IMR-90 (cell line): ENCODE measurements around the gene SLC6A17. TPM values are rescaled to one million over a fixed set of nuclear protein-coding genes. Genes with fewer than 3 reads are reported as not detected.

Experiments used
- ATAC-seq: fragments of 200-7000 bp; cut with Tn5 transposase; 2 replicates; pipeline ENCODE4 v1.9.1; 2020; ENCODE audit warnings: low read depth, mild to moderate bottlenecking, moderate library complexity
- BruUV-seq: library from RNA; stranded (reverse); fragments of 400-500 nt; replicated peaks from 2 replicates; lab custom pipeline; 2021; lab: Mats Ljungman, UMichigan
- CTCF ChIA-PET: fragments of 300-600 bp; formaldehyde crosslinking; extraction: SDS; loops from one replicate; lab custom pipeline; 2021; ENCODE audit warnings: antibody characterized with exemption; lab: Yijun Ruan, JAX
- POLR2A ChIA-PET: fragments of 300-600 bp; sonication (Branson Sonifier 250); formaldehyde crosslinking; loops from one replicate; lab custom pipeline; 2022; ENCODE audit warnings: antibody characterized with exemption; ENCODE audit not compliant: unreplicated experiment; lab: Charles Lee
- DNase-seq: peaks from one replicate; pipeline ENCODE4 v3.0.0; 2013
- H2AFZ ChIP-seq: replicated peaks from 2 replicates; pipeline ENCODE3; 2013; ENCODE audit warnings: low read length, mild to moderate bottlenecking; ENCODE audit not compliant: poor library complexity
- H2AK5ac ChIP-seq: 2 replicates; pipeline ENCODE4 v1.6.1; 2013; ENCODE audit warnings: low read depth, low read length, inconsistent platforms
- H2AK9ac ChIP-seq: replicated peaks from 2 replicates; pipeline ENCODE3; 2013; ENCODE audit warnings: mild to moderate bottlenecking, low read depth, low read length, moderate library complexity; ENCODE audit not compliant: poor library complexity
- H2BK120ac ChIP-seq: 2 replicates; pipeline ENCODE4 v1.6.1; 2013; ENCODE audit warnings: low read depth, low read length, inconsistent platforms
- H2BK15ac ChIP-seq: 3 replicates; pipeline ENCODE4 v1.6.1; 2013; ENCODE audit warnings: low read depth, low read length, inconsistent platforms
- H2BK20ac ChIP-seq: 2 replicates; pipeline ENCODE4 v1.6.1; 2013; ENCODE audit warnings: low read depth, mild to moderate bottlenecking, inconsistent platforms, low read length, moderate library complexity
- H2BK5ac ChIP-seq: 2 replicates; pipeline ENCODE4 v1.6.1; 2013; ENCODE audit warnings: mild to moderate bottlenecking, low read depth, low read length, inconsistent platforms; ENCODE audit not compliant: poor library complexity, severe bottlenecking
- H3K14ac ChIP-seq: replicated peaks from 2 replicates; pipeline ENCODE4 v1.6.1; 2013; ENCODE audit warnings: low read depth, low read length, inconsistent platforms
- H3K18ac ChIP-seq: 2 replicates; pipeline ENCODE4 v1.6.1; 2013; ENCODE audit warnings: low read depth, low read length, control low read depth
- H3K23ac ChIP-seq: 2 replicates; pipeline ENCODE4 v1.6.1; 2013; ENCODE audit warnings: low read depth, low read length, inconsistent platforms
- H3K27ac ChIP-seq: 2 replicates; pipeline ENCODE4 v1.5.1; 2013; ENCODE audit warnings: mild to moderate bottlenecking, control low read depth, low read length; ENCODE audit not compliant: insufficient read depth
- H3K27me3 ChIP-seq: 2 replicates; pipeline ENCODE4 v1.6.1; 2013; ENCODE audit warnings: low read length; ENCODE audit not compliant: control insufficient read depth, insufficient read depth
- H3K36me3 ChIP-seq: 2 replicates; pipeline ENCODE4 v1.6.1; 2013; ENCODE audit warnings: low read length, mixed read lengths; ENCODE audit not compliant: control insufficient read depth, insufficient read depth
- H3K4ac ChIP-seq: 2 replicates; pipeline ENCODE4 v1.6.1; 2013; ENCODE audit warnings: low read depth, low read length, inconsistent platforms
- H3K4me1 ChIP-seq: 2 replicates; pipeline ENCODE4 v1.6.1; 2013; ENCODE audit warnings: low read length, mixed read lengths; ENCODE audit not compliant: control insufficient read depth, insufficient read depth
- H3K4me2 ChIP-seq: 2 replicates; pipeline ENCODE4 v1.6.1; 2013; ENCODE audit warnings: low read depth, mild to moderate bottlenecking, control low read depth, low read length, moderate library complexity
- H3K4me3 ChIP-seq: 2 replicates; pipeline ENCODE4 v1.5.1; 2013; ENCODE audit warnings: low read depth, mild to moderate bottlenecking, control low read depth, low read length, moderate library complexity; ENCODE audit not compliant: insufficient read depth
- H3K56ac ChIP-seq: 2 replicates; pipeline ENCODE4 v1.6.1; 2013; ENCODE audit warnings: low read length, inconsistent platforms; ENCODE audit not compliant: insufficient read depth; ENCODE audit errors: extremely low read depth
- H3K79me1 ChIP-seq, 2 experiments: 2 replicates each; pipeline ENCODE4 v1.6.1; 2013; ENCODE audit warnings: low read length in 2 of 2, inconsistent platforms in 1 of 2, low read depth in 1 of 2
- H3K9ac ChIP-seq: 2 replicates; pipeline ENCODE4 v1.6.1; 2013; ENCODE audit warnings: low read depth, low read length, control low read depth
- H3K9me1 ChIP-seq: 2 replicates; pipeline ENCODE4 v1.6.1; 2013; ENCODE audit warnings: low read length, inconsistent platforms; ENCODE audit not compliant: insufficient read depth
- H3K9me3 ChIP-seq: 2 replicates; pipeline ENCODE4 v1.6.1; 2013; ENCODE audit warnings: low read length; ENCODE audit not compliant: control insufficient read depth, insufficient read depth
- H4K20me1 ChIP-seq: 2 replicates; pipeline ENCODE4 v1.6.1; 2013; ENCODE audit warnings: low read length, inconsistent platforms; ENCODE audit not compliant: insufficient read depth
- H4K5ac ChIP-seq: 2 replicates; pipeline ENCODE4 v1.6.1; 2013; ENCODE audit warnings: mild to moderate bottlenecking, low read depth, low read length, control low read depth
- H4K8ac ChIP-seq, 2 experiments: 2 replicates each; pipeline ENCODE4 v1.6.1; 2013; ENCODE audit warnings: low read depth in 2 of 2, low read length in 2 of 2, control low read depth in 1 of 2, inconsistent platforms in 1 of 2
- H4K91ac ChIP-seq: 2 replicates; pipeline ENCODE4 v1.6.1; 2013; ENCODE audit warnings: low read depth, low read length, inconsistent platforms; ENCODE audit not compliant: insufficient read depth
- BHLHE40 ChIP-seq: fragments of 150-350 bp; IDR thresholded peaks from 2 replicates; pipeline ENCODE4 v1.6.1; 2016; ENCODE audit warnings: mild to moderate bottlenecking, low read depth, low read length
- RAD21 ChIP-seq: IDR thresholded peaks from 2 replicates; pipeline ENCODE4 v1.6.1; 2012; ENCODE audit warnings: low read length, improper control_type of control experiment
- WGBS, 2 experiments: methylation state at CpG; one replicate each; pipeline versions ENCODE4 v1.1.5 to v1.1.7; 2013; ENCODE audit warnings: missing lambda C conversion rate in 2 of 2; ENCODE audit not compliant: insufficient read length in 1 of 2; ENCODE audit errors: extremely low coverage in 2 of 2; 5-methylcytosine and 5-hydroxymethylcytosine counted together
- dilution Hi-C: fragments of 300-500 bp; cut with HindIII; formaldehyde crosslinking; loops from one replicate; pipeline ENCODE4 v1.14.3; 2018; ENCODE audit warnings: low sequenced_read_pairs; ENCODE audit not compliant: unreplicated experiment
- in situ Hi-C: fragments of 300-500 bp; cut with MboI; formaldehyde crosslinking; loops from 3 replicates; pipeline ENCODE4 v1.14.3; 2019; ENCODE audit warnings: low sequenced_read_pairs, inconsistent platforms, mixed read lengths
- intact Hi-C: fragments of 100-400 bp; cut with micrococcal nuclease; formaldehyde crosslinking; loops from 2 replicates; pipeline ENCODE4 v1.10.0; 2022
- polyA plus RNA-seq, 3 experiments: library from polyadenylated mRNA; depleted of rRNA; stranded (reverse); fragments of >200 nt; gene quantifications; 2 replicates each; pipeline ENCODE4 v1.2.3, GENCODE V29; 2012; ENCODE audit warnings: low replicate concordance in 1 of 3
- total RNA-seq: library from RNA; depleted of rRNA; stranded (reverse); fragments of >200 nt; gene quantifications from 2 replicates; pipeline ENCODE4 v1.2.3, GENCODE V29; 2012

The SLC6A17 gene
- total and polyA plus RNA-seq, 2 of the 4 experiments (the other 2 are of a cell fraction): 0.54 to 0.82 TPM

GRCh38 chr1:110165761-110166231 is 15.5 kb downstream of the SLC6A17 start:
- intact Hi-C loops (no loop called here), in situ Hi-C loops (no loop called here), dilution Hi-C loops (no loop called here)
- H3K4me2 ChIP-seq: no peak overlapping the region
- H3K9me1 ChIP-seq: no peaks in the 10 kb centered on the region
- no peaks in the 10 kb centered on the region for H3K9me3 ChIP-seq
- H2BK15ac ChIP-seq: no peak overlapping the region
- no peak overlapping the region for H2AK9ac ChIP-seq
- TF ChIP-seq BHLHE40: no peak
- TF ChIP-seq RAD21: no peak
- ATAC-seq (no peak), DNase-seq (no peak)
- no peaks in the 10 kb centered on the region for H3K36me3 ChIP-seq
- H3K23ac ChIP-seq: no peak overlapping the region
- no peak overlapping the region for H4K5ac ChIP-seq
- no TSS peak for BruUV-seq
- no peaks in the 10 kb centered on the region for H4K20me1 ChIP-seq
- no peak overlapping the region for H3K14ac ChIP-seq
- no peaks in the 10 kb centered on the region for H3K4me1 ChIP-seq
- H3K79me1 ChIP-seq: no peaks in the 10 kb centered on the region
- H2AK5ac ChIP-seq: no peak overlapping the region
- 20% methylated on average over 2 of the region's 6 CpGs; no CpG with 5 or more reads in 1 of the 2 experiments for WGBS, 2 experiments
- CTCF ChIA-PET: no interaction called here
- no peak overlapping the region for H3K4me3 ChIP-seq
- peaks cover 21% of the 10 kb centered on the region for H3K27me3 ChIP-seq
- H2BK120ac ChIP-seq: no peak overlapping the region
- no peak overlapping the region for H3K9ac ChIP-seq
- H2BK5ac ChIP-seq: no peak overlapping the region
- H4K91ac ChIP-seq: no peak overlapping the region
- no peak overlapping the region for H3K18ac ChIP-seq
- POLR2A ChIA-PET: no interaction called here
- H3K4ac ChIP-seq: no peak overlapping the region
- no peak overlapping the region for H3K27ac ChIP-seq
- no peak overlapping the region for H4K8ac ChIP-seq
- no peak overlapping the region for H3K56ac ChIP-seq
- no peak overlapping the region for H2BK20ac ChIP-seq
- H2AFZ ChIP-seq: no peak overlapping the region
